HCT116 (cell line): ENCODE measurements around the gene FAM13A. TPM values are rescaled to one million over a fixed set of nuclear protein-coding genes. Genes with fewer than 3 reads are reported as not detected.

Experiments
- ATAC-seq: fragments of 200-7000 bp; cut with Tn5 transposase; 2 replicates; pipeline ENCODE4 v1.9.1; 2020; ENCODE audit warnings: mild to moderate bottlenecking, moderate library complexity
- BruUV-seq: library from RNA; stranded (reverse); fragments of 400-500 nt; replicated peaks from 2 replicates; lab custom pipeline; 2021; lab: Mats Ljungman, UMichigan
- CTCF ChIA-PET: fragments of 300-600 bp; sonication (Branson Sonifier 250); formaldehyde crosslinking; loops from one replicate; lab custom pipeline; 2021; ENCODE audit warnings: antibody characterized with exemption; lab: Charles Lee
- POLR2A ChIA-PET: fragments of 300-600, 350-600 bp; sonication (Branson Sonifier 250); formaldehyde crosslinking; loops from one replicate; lab custom pipeline; 2021; ENCODE audit warnings: antibody characterized with exemption; lab: Charles Lee
- RAD21 ChIA-PET, 2 experiments: fragments of 300-600 bp; sonication (Branson Sonifier 250); formaldehyde crosslinking; loops; one replicate each; lab custom pipeline; 2023; ENCODE audit warnings: low total read pairs in 2 of 2; ENCODE audit not compliant: uncharacterized antibody in 2 of 2, unreplicated experiment in 2 of 2, low non-redundant PET in 1 of 2; lab: Charles Lee
- DNase-seq: peaks from one replicate; pipeline ENCODE4 v3.0.0-alpha.2; 2010; ENCODE audit warnings: low read depth, low spot score
- H2AFZ ChIP-seq: fragments of 200-600 bp; shearing (Covaris generic), sonication (generic); 2 replicates; pipeline ENCODE4 v1.6.1; 2017; ENCODE audit warnings: low read depth, mixed run types, mixed read lengths, antibody characterized with exemption, low read length; ENCODE audit not compliant: poor library complexity, severe bottlenecking
- H3K27ac ChIP-seq: 2 replicates; pipeline ENCODE4 v1.5.1; 2012; ENCODE audit warnings: low read depth, low read length
- H3K27me3 ChIP-seq: fragments of 200-600 bp; sonication (generic); 2 replicates; pipeline ENCODE4 v1.6.1; 2016; ENCODE audit warnings: mixed run types, low read length, mixed read lengths; ENCODE audit not compliant: insufficient read depth
- H3K36me3 ChIP-seq, 2 experiments: fragments of 200-500 bp in 1 of 2; fragments of 200-600 bp in 1 of 2; sonication (Bioruptor generic) in 1 of 2; sonication (generic) in 1 of 2; 2 replicates each; pipeline versions ENCODE4 v1.5.1 to v1.6.1; 2014 to 2016; ENCODE audit warnings: low read length in 2 of 2, inconsistent platforms in 1 of 2, mixed read lengths in 1 of 2, mixed run types in 1 of 2; ENCODE audit not compliant: insufficient read depth in 2 of 2, control insufficient read depth in 1 of 2
- H3K4me1 ChIP-seq, 2 experiments: fragments of 200-600 bp in 1 of 2; sonication (generic) in 1 of 2; 2 replicates each; pipeline versions ENCODE4 v1.5.1 to v1.6.1; 2012 to 2017; ENCODE audit warnings: low read length in 2 of 2, inconsistent platforms in 1 of 2, mild to moderate bottlenecking in 1 of 2, mixed read lengths in 1 of 2, mixed run types in 1 of 2, moderate library complexity in 1 of 2; ENCODE audit not compliant: insufficient read depth in 2 of 2, control insufficient read depth in 1 of 2
- H3K4me2 ChIP-seq: fragments of 200-600 bp; sonication (generic); 2 replicates; pipeline ENCODE4 v1.6.1; 2017; ENCODE audit warnings: mixed run types, low read length, mixed read lengths
- H3K4me3 ChIP-seq, 2 experiments: fragments of 200-600 bp in 1 of 2; sonication (generic) in 1 of 2; replicated peaks in 1 of 2; 2 replicates each; pipeline ENCODE4 v1.5.1; 2011 to 2016; ENCODE audit warnings: low read length in 2 of 2, control low read depth in 1 of 2, low read depth in 1 of 2, mild to moderate bottlenecking in 1 of 2, mixed read lengths in 1 of 2, mixed run types in 1 of 2
- H3K79me2 ChIP-seq: fragments of 200-600 bp; sonication (generic); 2 replicates; pipeline ENCODE4 v1.6.1; 2017; ENCODE audit warnings: mild to moderate bottlenecking, mixed run types, low read length, moderate library complexity, mixed read lengths; ENCODE audit not compliant: insufficient read depth
- H3K9ac ChIP-seq: fragments of 200-600 bp; sonication (generic); 2 replicates; pipeline ENCODE4 v1.6.1; 2016; ENCODE audit warnings: low read length, mixed read lengths
- H3K9me2 ChIP-seq: fragments of 200-600 bp; sonication (generic), shearing (Covaris generic); 2 replicates; pipeline ENCODE4 v1.6.1; 2017; ENCODE audit warnings: mixed run types, mild to moderate bottlenecking, moderate library complexity; ENCODE audit not compliant: insufficient read depth
- H3K9me3 ChIP-seq, 2 experiments: fragments of 200-500 bp in 1 of 2; fragments of 200-600 bp in 1 of 2; sonication (Bioruptor generic) in 1 of 2; sonication (generic) in 1 of 2; 2 replicates each; pipeline ENCODE4 v1.6.1; 2014 to 2017; ENCODE audit warnings: low read length in 2 of 2, mixed read lengths in 2 of 2, inconsistent platforms in 1 of 2, low read depth in 1 of 2, mild to moderate bottlenecking in 1 of 2, mixed run types in 1 of 2, moderate library complexity in 1 of 2; ENCODE audit not compliant: control insufficient read depth in 1 of 2, insufficient read depth in 1 of 2
- H4K20me1 ChIP-seq: fragments of 200-600 bp; sonication (generic), shearing (Covaris generic); 2 replicates; pipeline ENCODE4 v1.6.1; 2017; ENCODE audit warnings: mixed run types, mild to moderate bottlenecking, moderate library complexity; ENCODE audit not compliant: insufficient read depth
- CBX3 ChIP-seq: IDR thresholded peaks from 2 replicates; pipeline ENCODE4 v1.6.1; 2012; ENCODE audit warnings: low read depth
- CEBPB ChIP-seq: IDR thresholded peaks from 2 replicates; pipeline ENCODE4 v1.6.1; 2012; ENCODE audit warnings: low read depth
- EGR1 ChIP-seq: IDR thresholded peaks from 2 replicates; pipeline ENCODE4 v1.6.1; 2012; ENCODE audit warnings: low read depth
- ELF1 ChIP-seq: IDR thresholded peaks from 2 replicates; pipeline ENCODE4 v1.6.1; 2012; ENCODE audit warnings: low read depth, borderline replicate concordance
- EZH2phosphoT487 ChIP-seq: fragments of 200-600 bp; IDR thresholded peaks from 2 replicates; pipeline ENCODE4 v1.6.1; 2018; ENCODE audit warnings: antibody characterized with exemption, borderline replicate concordance
- RAD21 ChIP-seq: IDR thresholded peaks from 2 replicates; pipeline ENCODE4 v1.6.1; 2012; ENCODE audit warnings: low read depth, mild to moderate bottlenecking
- REST ChIP-seq: IDR thresholded peaks from 2 replicates; pipeline ENCODE4 v1.6.1; 2012; ENCODE audit warnings: low read depth
- SP1 ChIP-seq: IDR thresholded peaks from 2 replicates; pipeline ENCODE4 v1.6.1; 2012; ENCODE audit warnings: low read depth
- TCF7L2 ChIP-seq: IDR thresholded peaks from 2 replicates; pipeline ENCODE4 v1.7.0; 2011; ENCODE audit warnings: borderline replicate concordance, inconsistent platforms; ENCODE audit not compliant: insufficient read depth, insufficient read length; ENCODE audit errors: extremely low read depth
- YY1 ChIP-seq: IDR thresholded peaks from 2 replicates; pipeline ENCODE4 v1.6.1; 2011; ENCODE audit warnings: low read length, low read depth, moderate library complexity, mild to moderate bottlenecking; ENCODE audit not compliant: insufficient replicate concordance; ENCODE audit errors: extremely low read depth
- ZBTB33 ChIP-seq: IDR thresholded peaks from 2 replicates; pipeline ENCODE4 v1.6.1; 2011; ENCODE audit warnings: mild to moderate bottlenecking, low read length, moderate library complexity; ENCODE audit not compliant: insufficient replicate concordance; ENCODE audit errors: extremely low read depth
- ZFX ChIP-seq: fragments of 450-650 bp; IDR thresholded peaks from 2 replicates; pipeline ENCODE4 v1.6.1; 2017
- intact Hi-C: fragments of 100-400 bp; cut with micrococcal nuclease; formaldehyde crosslinking; loops from 2 replicates; pipeline ENCODE4 v1.10.0; 2022
- total RNA-seq: library from RNA; stranded (reverse); gene quantifications from one replicate; pipeline ENCODE4 v1.2.1, GENCODE V29; 2021; ENCODE audit not compliant: unreplicated experiment
- TF ChIP-seq, protein P1 (sequence below), 3 experiments: fragments of 200-600 bp in 1 of 3; sonication (generic) in 1 of 3; IDR thresholded peaks in 2 of 3; conservative IDR thresholded peaks in 1 of 3; 2 replicates each; pipeline ENCODE4 v1.5.1; 2012 to 2017; ENCODE audit warnings: low read depth in 2 of 3, low read length in 2 of 3, antibody characterized with exemption in 1 of 3, borderline replicate concordance in 1 of 3, control low read depth in 1 of 3, mild to moderate bottlenecking in 1 of 3, mixed read lengths in 1 of 3, mixed run types in 1 of 3, moderate library complexity in 1 of 3; ENCODE audit not compliant: insufficient read depth in 1 of 3

The FAM13A gene
- total RNA-seq, 1 experiment from 2014 or later, result 17.2 TPM

- ATAC-seq (peak; percentile 52; the same call in 1 of the 2 replicates), DNase-seq (no peak)
- Histone ChIP-seq H3K79me2 (no peaks in the 10 kb centered on the region), H3K36me3 (no peaks in the 10 kb centered on the region), H3K4me3 (no peak overlapping the region), H4K20me1 (no peaks in the 10 kb centered on the region), H3K9me3 (no peaks in the 10 kb centered on the region), H3K9me2 (no peaks in the 10 kb centered on the region), H3K4me1 (no peaks in the 10 kb centered on the region), H3K9ac (no peak overlapping the region), H2AFZ (no peak overlapping the region), H3K4me2 (no peak overlapping the region), H3K27me3 (no peaks in the 10 kb centered on the region), H3K27ac (no peak overlapping the region)
- no TSS peak for BruUV-seq
- ChIA-PET CTCF (interaction anchor here (1.0 to 1.5 kb wide), 3 partner anchors 84 to 317 kb away, joined by 3 to 10 read pairs (median 4); no protein-coding TSS in a partner anchor), POLR2A (no interaction called here), RAD21 (no interaction called here)
- intact Hi-C loops, result loop anchor here (1.0 to 2.0 kb wide), 2 partner anchors 84 to 318 kb away; no protein-coding TSS in a partner anchor
- TF ChIP-seq TCF7L2, result no peak
- TF ChIP-seq, protein P1, sequence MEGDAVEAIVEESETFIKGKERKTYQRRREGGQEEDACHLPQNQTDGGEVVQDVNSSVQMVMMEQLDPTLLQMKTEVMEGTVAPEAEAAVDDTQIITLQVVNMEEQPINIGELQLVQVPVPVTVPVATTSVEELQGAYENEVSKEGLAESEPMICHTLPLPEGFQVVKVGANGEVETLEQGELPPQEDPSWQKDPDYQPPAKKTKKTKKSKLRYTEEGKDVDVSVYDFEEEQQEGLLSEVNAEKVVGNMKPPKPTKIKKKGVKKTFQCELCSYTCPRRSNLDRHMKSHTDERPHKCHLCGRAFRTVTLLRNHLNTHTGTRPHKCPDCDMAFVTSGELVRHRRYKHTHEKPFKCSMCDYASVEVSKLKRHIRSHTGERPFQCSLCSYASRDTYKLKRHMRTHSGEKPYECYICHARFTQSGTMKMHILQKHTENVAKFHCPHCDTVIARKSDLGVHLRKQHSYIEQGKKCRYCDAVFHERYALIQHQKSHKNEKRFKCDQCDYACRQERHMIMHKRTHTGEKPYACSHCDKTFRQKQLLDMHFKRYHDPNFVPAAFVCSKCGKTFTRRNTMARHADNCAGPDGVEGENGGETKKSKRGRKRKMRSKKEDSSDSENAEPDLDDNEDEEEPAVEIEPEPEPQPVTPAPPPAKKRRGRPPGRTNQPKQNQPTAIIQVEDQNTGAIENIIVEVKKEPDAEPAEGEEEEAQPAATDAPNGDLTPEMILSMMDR (IDR thresholded peaks at IDR 0.05 in 2 of 3, conservative IDR thresholded peaks at IDR 0.05 in 1 of 3; ENCODE audit: borderline replicate concordance in 1 of 3, insufficient read depth in 1 of 3, low read depth in 2 of 3, low read length in 2 of 3), result peak in 2 of 3 experiments; percentile 24 to 48; a peak in 3 of 6 replicates
- no peak for TF ChIP-seq ZBTB33
- TF ChIP-seq CBX3, result no peak
- TF ChIP-seq SP1, result no peak
- no peak for TF ChIP-seq ZFX
- no peak for TF ChIP-seq YY1
- no peak for TF ChIP-seq CEBPB
- TF ChIP-seq EZH2phosphoT487, result no peak
- peak; percentile 48 for TF ChIP-seq RAD21
- TF ChIP-seq ELF1, result no peak
- TF ChIP-seq REST, result no peak
- no peak for TF ChIP-seq EGR1
These were observed 350.4 kb downstream of the FAM13A start for GRCh38 chr4:88706574-88706973.
